ENCODE data around the gene ELP5.

ELP5 gene

DNA sequence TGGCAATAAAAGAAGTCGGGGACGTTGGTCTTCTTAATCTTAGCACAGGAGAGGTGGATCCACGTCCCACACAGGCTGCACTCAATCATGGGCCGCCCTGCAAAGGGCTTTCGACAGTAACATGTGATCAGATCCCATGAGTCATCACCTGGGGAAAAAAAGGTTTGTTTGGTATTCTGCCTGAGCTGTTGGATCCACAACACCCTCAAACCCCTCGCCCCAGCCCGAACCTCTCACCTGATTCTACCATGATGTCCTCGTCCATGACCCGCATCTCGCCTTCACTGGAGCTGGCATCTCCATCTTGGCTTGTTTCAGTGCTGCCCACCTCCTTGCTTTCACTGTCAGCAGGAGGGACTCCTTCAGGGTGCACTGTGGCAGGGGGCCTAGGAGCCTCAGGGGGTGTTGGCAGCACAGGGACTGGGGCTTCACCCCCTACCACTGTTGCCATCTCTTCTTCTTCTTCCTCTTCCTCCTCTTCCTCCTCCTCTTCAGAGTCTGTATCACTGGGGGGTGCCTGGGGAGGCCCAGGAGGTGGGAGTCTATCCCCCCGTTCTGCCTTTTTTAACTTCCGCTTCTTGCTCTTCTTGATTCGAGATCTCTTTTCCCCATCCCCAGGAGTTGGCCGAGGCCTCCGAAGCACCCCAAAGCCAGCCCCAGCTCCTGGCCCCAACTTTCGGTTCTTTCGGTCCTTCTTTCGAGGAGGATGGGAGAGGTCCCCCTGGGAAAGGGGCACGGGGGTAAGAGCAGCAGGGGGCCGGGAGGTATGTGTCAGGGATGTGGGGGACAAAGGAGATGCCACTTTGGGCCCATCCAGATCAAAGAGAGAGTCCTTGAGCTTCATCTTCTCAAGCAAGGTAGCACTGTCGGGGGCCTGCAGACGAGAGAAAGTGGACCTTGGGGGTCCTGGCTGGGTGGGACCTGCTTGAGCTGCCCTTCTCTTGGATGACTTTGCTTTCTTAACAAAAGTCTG lies 16.0 kb upstream of the ELP5 start:
- Histone ChIP-seq H3K9me2 (replicated peaks; ENCODE audit: low read depth, low read length) (no peaks in the 10 kb centered on the region), H3K27me3 (ENCODE audit: insufficient read depth, low read length, poor library complexity, severe bottlenecking) (peaks cover 5% of the 10 kb centered on the region), H3K4me2 (ENCODE audit: low read depth, low read length, poor library complexity, severe bottlenecking) (no peak overlapping the region), H3K79me2 (ENCODE audit: insufficient read depth, low read length) (peaks cover 82% of the 10 kb centered on the region), H3K36me3 (ENCODE audit: insufficient read depth, low read length) (peaks cover 18% of the 10 kb centered on the region; the same call in 1 of the 2 replicates), H3F3A (ENCODE audit: low read depth) (peaks cover 9% of the 10 kb centered on the region), H3K9ac (ENCODE audit: low read depth, low read length, poor library complexity, severe bottlenecking) (no peak overlapping the region), H4K20me1 (ENCODE audit: insufficient read depth, low read length, poor library complexity, severe bottlenecking) (peaks cover 44% of the 10 kb centered on the region), H3K9me3 (ENCODE audit: insufficient read depth, low read depth, low read length) (no peaks in the 10 kb centered on the region), H2AFZ (ENCODE audit: low read length) (no peak overlapping the region), H3K4me3 (ENCODE audit: low read length, poor library complexity, severe bottlenecking) (no peak overlapping the region), H3K4me1 (ENCODE audit: insufficient read depth, low read length, poor library complexity, severe bottlenecking) (peaks cover 43% of the 10 kb centered on the region)
- no peak for TF ChIP-seq EZH2phosphoT487 (IDR thresholded peaks at IDR 0.05; ENCODE audit: borderline replicate concordance)
- TF ChIP-seq, protein P1, sequence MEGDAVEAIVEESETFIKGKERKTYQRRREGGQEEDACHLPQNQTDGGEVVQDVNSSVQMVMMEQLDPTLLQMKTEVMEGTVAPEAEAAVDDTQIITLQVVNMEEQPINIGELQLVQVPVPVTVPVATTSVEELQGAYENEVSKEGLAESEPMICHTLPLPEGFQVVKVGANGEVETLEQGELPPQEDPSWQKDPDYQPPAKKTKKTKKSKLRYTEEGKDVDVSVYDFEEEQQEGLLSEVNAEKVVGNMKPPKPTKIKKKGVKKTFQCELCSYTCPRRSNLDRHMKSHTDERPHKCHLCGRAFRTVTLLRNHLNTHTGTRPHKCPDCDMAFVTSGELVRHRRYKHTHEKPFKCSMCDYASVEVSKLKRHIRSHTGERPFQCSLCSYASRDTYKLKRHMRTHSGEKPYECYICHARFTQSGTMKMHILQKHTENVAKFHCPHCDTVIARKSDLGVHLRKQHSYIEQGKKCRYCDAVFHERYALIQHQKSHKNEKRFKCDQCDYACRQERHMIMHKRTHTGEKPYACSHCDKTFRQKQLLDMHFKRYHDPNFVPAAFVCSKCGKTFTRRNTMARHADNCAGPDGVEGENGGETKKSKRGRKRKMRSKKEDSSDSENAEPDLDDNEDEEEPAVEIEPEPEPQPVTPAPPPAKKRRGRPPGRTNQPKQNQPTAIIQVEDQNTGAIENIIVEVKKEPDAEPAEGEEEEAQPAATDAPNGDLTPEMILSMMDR (conservative IDR thresholded peaks at IDR 0.05; ENCODE audit: low read length) = no peak

DNA sequence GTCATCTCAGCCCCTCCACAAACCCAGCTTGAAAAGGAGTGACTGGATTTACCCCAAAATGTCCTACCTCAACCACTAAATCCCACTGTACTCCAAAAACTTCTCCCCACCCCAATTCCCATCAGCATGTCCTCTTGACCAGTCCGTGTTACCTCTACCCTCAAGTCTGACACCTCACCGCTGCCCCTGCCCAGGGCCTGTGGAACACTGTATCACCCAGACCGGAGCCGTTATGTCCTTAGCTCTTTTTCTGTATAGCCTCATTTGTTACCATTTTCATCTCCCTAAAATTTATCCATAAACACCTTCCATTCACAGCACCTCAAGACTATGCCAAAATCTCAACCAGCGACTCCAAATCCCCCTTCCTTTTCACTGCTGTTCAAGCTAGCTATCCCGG lies 15.2 kb upstream of the ELP5 start:
- Histone ChIP-seq H3K79me2 (ENCODE audit: insufficient read depth, low read length) (peaks cover 82% of the 10 kb centered on the region), H3F3A (ENCODE audit: low read depth) (peaks cover 9% of the 10 kb centered on the region), H3K36me3 (ENCODE audit: insufficient read depth, low read length) (peaks cover 18% of the 10 kb centered on the region; the same call in 1 of the 2 replicates), H3K4me3 (ENCODE audit: low read length, poor library complexity, severe bottlenecking) (peak overlapping the region; percentile 96), H3K4me2 (ENCODE audit: low read depth, low read length, poor library complexity, severe bottlenecking) (peak overlapping the region; percentile 72), H3K9ac (ENCODE audit: low read depth, low read length, poor library complexity, severe bottlenecking) (peak overlapping the region; percentile 98), H3K9me3 (ENCODE audit: insufficient read depth, low read depth, low read length) (no peaks in the 10 kb centered on the region), H3K9me2 (replicated peaks; ENCODE audit: low read depth, low read length) (no peaks in the 10 kb centered on the region), H2AFZ (ENCODE audit: low read length) (no peak overlapping the region), H3K4me1 (ENCODE audit: insufficient read depth, low read length, poor library complexity, severe bottlenecking) (peaks cover 45% of the 10 kb centered on the region), H4K20me1 (ENCODE audit: insufficient read depth, low read length, poor library complexity, severe bottlenecking) (peaks cover 43% of the 10 kb centered on the region), H3K27me3 (ENCODE audit: insufficient read depth, low read length, poor library complexity, severe bottlenecking) (peaks cover 5% of the 10 kb centered on the region)
- TF ChIP-seq, protein P1 (conservative IDR thresholded peaks at IDR 0.05; ENCODE audit: low read length) = no peak
- no peak for TF ChIP-seq EZH2phosphoT487 (IDR thresholded peaks at IDR 0.05; ENCODE audit: borderline replicate concordance)

DNA sequence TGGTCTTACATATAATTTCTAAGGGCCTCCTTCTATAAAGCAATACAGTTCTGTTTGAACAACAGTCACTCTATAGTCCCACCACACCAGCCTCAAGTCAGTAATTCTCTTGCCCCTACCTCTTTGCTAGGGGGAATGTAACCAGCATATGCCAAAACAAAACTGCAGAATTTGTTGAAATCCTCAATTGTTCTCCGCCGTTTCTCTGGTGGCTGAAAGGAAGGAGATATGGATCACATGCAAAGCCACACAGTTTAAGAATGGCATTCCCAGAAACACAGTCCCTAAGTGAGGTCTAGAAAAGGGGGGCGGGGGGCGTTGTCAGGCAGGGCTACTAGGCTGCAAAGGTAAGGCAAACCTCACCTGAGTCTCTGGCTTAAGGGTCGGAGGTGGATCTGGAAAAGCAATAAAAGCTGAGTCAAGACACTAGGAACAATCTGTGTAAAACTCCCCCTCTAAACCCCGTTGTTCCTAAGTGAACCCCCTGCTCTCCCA lies 14.7 kb upstream of the ELP5 start:
- Histone ChIP-seq H3K9me3 (ENCODE audit: insufficient read depth, low read depth, low read length) (no peaks in the 10 kb centered on the region), H2AFZ (ENCODE audit: low read length) (no peak overlapping the region), H3F3A (ENCODE audit: low read depth) (peaks cover 9% of the 10 kb centered on the region), H3K79me2 (ENCODE audit: insufficient read depth, low read length) (peaks cover 81% of the 10 kb centered on the region), H4K20me1 (ENCODE audit: insufficient read depth, low read length, poor library complexity, severe bottlenecking) (peaks cover 38% of the 10 kb centered on the region), H3K4me3 (ENCODE audit: low read length, poor library complexity, severe bottlenecking) (peak overlapping the region; percentile 96), H3K9me2 (replicated peaks; ENCODE audit: low read depth, low read length) (no peaks in the 10 kb centered on the region), H3K9ac (ENCODE audit: low read depth, low read length, poor library complexity, severe bottlenecking) (peak overlapping the region; percentile 98), H3K4me1 (ENCODE audit: insufficient read depth, low read length, poor library complexity, severe bottlenecking) (peaks cover 40% of the 10 kb centered on the region), H3K36me3 (ENCODE audit: insufficient read depth, low read length) (peaks cover 18% of the 10 kb centered on the region; the same call in 1 of the 2 replicates), H3K4me2 (ENCODE audit: low read depth, low read length, poor library complexity, severe bottlenecking) (peak overlapping the region; percentile 72), H3K27me3 (ENCODE audit: insufficient read depth, low read length, poor library complexity, severe bottlenecking) (peaks cover 5% of the 10 kb centered on the region)
- TF ChIP-seq EZH2phosphoT487 (IDR thresholded peaks at IDR 0.05; ENCODE audit: borderline replicate concordance) = no peak
- TF ChIP-seq, protein P1 (conservative IDR thresholded peaks at IDR 0.05; ENCODE audit: low read length) = no peak

All from Loucy (cell line).